ENCODE measurements around the gene RARG.
"Not testable (repeated sequence)": the region's sequence is repeated elsewhere in the genome, so short reads cannot be mapped to it uniquely, and the experiment has no call there.

The RARG gene

DNA sequence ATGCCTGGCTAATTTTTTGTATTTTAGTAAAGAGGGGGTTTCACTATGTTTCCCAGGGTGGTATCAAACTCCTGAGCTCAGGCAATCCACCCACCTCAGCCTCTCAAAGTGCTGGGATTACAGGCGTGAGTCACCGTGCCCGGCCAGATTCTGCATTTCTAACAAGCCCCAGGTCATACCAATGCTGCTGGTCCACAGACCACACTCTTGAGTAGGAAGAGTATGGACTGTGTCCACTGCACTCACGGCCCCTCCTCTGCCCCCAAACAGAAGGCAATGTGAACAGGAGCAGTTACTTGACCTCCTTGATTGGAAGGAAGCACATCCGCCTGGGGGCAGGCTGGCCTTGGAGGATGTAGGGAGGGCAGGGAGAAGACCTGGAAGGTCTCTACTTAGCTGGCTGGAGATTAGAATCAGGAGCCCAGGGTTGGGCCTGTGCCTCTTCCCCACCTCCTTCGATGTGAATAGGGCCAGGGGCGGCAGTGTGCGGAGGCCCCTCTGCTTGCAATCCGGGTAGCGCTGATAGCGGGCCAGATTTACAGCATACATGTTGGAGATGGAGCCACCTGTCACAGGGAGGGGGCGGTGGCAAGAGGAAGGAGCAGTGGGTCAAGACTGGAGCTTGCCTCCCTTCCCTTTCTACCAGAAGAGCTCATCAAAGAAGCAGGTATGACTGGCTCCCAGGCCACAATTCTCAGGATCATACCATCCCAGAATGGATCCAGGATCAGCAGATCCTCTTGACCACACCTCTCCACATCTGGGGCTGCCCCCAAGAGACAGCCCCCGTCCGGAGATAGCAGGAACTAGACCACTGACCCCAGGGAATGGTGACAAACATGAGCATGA, 60.9 kb downstream of the RARG start:
- DNase-seq (ENCODE audit: low read depth) = no peak

GRCh38 chr12:53170215-53170614, 61.8 kb downstream of the RARG start:
- DNase-seq (ENCODE audit: low read depth) = no peak

DNA sequence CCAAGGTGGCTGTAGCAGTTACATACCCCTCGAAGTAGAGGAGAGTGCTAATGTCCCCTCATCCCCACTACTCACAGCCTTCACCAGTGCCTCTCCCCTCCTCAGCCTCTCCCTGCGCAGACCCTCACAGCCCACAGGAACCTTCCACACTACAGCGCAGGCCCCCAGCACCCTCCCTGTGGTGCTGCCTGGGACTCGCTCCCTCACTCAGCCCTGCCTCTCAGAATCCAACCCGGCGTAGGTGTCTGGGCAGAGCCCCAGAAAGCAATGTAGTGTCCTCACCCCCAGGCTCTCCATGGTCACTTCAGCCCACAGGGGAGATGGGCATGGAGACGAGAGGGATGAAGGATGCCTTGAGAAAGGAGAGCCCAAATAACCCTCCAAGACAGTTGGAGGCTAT, 62.4 kb downstream of the RARG start:
- DNase-seq (ENCODE audit: low read depth) = no peak

GRCh38 chr12:53166837-53167236, 65.2 kb downstream of the RARG start:
- DNase-seq (ENCODE audit: low read depth) = no peak

DNA sequence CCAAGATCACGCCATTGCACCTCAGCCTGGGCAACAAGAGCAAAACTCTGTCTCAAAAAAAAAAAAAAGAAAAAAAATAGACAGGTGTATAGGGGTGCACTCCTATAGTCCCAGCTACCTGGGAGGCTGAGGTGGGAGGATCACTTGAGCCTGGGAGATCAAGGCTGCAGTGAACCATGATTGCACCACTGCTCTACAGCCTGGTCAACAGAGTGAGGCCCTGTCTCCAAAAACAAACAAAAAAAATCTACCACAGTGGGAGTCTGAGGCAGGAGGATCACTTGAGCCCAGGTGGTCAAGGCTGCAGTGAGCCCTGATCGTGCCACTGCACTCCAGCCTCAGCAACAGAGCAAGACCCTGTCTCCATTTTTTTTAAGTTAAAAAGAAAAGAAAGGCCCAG, 69.0 kb downstream of the RARG start:
- not testable (repeated sequence) for DNase-seq (ENCODE audit: low read depth)

DNA sequence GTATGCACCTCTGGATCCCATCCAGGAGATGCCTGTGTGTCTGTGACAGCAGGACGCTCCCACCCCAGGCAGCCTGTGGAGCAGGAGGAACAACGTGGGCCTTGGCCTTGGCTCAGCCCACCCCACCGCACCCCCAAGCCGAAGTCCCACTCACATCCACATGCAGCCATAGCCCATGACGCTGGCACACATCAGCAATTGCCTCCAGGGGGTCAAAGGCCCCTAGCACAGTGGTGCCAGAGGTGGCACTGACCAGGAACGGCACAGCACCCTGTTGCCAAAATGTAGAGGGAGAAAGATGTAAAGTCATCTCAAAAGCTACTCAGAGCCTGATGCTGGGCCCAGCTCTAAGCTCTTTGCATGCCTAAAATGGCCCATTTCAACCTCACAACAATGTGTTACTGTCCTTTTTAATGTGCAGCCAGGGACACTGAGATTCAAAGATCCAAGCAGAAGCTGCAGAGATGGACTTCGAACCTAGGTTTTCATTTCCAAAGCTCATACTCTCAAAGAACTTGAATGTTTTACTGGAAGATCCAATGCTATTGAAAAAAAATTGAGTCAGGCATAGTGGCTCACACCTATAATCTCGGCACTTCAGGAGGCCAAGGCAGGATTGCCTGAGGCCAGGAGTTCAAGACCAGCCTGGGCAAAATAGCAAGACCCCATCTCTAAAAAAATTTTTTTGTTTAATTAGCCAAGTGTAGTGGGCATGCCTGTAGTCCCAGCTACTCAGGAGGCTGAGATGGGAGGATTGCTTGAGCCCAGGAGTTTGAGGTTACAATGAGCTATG, 70.7 kb downstream of the RARG start:
- DNase-seq (ENCODE audit: low read depth) = no peak

DNA sequence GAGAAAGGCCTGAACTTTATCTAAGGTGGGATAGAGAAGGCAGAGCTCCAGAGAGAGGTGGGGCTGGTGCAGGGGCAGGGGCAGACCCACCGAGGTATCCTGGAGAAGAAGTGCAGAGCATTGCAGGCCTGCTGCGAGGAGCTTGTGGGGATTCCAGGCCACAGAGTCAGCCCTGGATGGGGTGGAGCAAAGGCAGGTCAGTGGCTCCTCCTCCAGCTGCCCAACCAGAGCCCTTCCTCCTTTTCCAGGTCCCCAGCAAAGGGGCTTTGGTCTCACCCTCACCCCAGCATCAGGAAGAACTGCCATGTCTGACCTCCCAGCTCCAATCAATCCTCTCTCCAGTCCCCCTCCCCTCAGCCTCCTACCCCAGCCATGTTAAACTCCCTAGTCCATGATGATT, 71.3 kb downstream of the RARG start:
- DNase-seq (ENCODE audit: low read depth) = no peak

Data from stimulated activated CD4-positive, alpha-beta T cell treated with anti-CD3 and anti-CD28 coated beads, Interleukin-2, amount 100 ng/mL, for 4 hours (primary cell).